Measurements from ENCODE around the gene CERS6.

Gene CERS6

DNA sequence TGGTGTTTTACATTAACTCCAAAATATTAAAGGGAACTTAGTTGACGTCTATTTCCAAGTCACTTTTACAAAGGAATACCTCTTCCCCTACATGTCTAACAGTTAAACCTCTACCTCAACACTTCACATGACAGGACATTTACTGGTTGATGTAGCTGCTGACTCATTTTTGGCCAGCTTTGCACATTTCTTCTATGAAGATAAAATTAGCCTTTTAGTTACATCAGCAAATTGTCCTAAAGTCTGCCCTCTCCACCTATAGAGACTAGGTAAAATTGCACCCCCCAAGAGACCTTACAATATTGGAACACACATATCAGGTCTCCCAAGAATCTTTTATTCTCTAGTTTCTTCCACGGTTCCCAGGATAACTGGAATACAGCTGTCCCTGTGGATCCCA, 10.1 kb upstream of the CERS6 start:
- DNase-seq: no peak

- no peak for DNase-seq
These were observed 7.1 kb upstream of the CERS6 start for GRCh38 chr2:168448980-168449379.

DNA sequence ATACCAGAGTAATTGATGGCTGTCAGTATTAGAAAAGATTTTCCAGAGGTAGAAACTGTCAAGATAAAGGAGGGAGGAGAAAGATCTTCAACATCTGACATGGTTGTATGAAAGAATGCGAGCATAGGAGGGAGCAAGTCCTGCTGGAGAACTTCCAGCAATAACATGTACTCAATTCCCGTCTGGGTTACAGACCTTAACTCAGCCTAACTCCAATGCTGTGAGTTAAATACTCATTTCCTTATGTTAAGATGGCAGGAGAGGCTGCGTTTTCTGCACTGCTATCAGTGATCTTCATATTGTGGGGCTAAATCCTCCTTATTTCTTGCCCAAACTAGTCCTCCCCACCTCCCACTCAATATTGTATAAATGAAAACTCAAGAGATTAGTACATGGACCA, 6.7 kb upstream of the CERS6 start:
- no peak for DNase-seq

- no peak for DNase-seq
These were observed 5.9 kb upstream of the CERS6 start for GRCh38 chr2:168450171-168450570.

GRCh38 chr2:168450732-168451131, 5.3 kb upstream of the CERS6 start:
- DNase-seq: no peak

DNA sequence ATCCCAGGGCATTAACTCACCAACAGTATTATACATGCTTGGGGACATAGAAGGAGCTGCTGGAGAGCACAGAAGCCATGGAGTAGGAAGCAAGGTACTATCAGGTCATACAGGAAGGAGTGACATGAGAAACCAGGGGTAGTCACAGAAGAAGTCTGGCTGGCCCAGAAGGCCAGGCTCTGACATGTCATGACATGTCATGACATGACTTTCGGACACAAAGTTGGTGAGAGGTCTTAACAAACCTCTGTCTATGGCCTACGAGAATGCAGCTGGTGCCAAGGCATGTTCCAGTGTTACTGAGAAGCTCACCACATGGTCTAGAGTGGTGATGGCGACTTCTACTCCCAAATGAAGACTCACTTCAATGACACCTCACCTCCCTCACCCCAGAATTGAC, 3.3 kb upstream of the CERS6 start:
- DNase-seq: no peak

- DNase-seq: no peak
These were observed 2.7 kb upstream of the CERS6 start for GRCh38 chr2:168453404-168453803.

DNA sequence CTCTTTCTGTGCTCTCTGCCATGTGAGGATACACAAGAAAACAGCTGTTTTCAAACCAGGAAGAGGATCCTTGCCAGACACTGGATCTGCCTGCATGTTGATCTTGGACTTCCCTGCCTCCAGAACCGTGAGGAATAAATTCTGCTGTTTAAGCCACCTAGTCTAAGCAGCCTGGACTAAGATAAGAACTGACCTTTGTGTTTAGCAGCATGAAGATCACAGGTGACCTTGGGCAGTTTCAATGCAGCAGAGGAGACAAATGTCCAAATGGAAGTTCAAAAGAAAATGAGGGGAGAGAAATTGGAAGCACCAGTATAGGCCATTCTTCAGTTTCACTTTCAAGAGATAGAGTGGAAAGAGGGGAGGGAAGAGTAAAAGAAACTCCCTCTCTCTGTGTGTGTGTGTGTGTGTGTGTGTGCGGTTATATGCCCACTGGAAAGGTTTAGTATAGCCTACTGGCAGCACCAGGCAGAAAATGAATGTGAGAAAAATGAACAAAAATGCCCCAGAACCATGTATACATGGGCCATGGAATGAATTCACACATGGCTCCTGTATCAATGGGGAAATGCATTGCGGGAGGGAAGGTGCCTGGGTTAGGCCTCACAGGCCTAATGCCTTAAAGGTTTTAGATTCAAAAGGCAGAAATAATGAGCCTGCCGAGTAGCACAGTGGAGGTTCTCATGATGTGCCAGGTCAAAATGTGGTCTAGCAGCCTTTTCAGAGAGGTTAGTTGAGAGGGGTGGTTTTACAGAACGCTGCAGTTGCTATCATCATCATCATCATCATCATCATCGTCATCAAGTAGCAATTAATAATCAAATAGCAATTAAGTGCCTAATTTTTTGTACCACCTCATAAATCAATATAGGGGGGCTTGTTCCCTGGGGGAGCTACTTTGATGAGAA, 1.1 kb upstream of the CERS6 start:
- no peak for DNase-seq

- peak; percentile 63 for DNase-seq
These were observed 583 bp downstream of the CERS6 start for GRCh38 chr2:168456521-168457189.

DNA sequence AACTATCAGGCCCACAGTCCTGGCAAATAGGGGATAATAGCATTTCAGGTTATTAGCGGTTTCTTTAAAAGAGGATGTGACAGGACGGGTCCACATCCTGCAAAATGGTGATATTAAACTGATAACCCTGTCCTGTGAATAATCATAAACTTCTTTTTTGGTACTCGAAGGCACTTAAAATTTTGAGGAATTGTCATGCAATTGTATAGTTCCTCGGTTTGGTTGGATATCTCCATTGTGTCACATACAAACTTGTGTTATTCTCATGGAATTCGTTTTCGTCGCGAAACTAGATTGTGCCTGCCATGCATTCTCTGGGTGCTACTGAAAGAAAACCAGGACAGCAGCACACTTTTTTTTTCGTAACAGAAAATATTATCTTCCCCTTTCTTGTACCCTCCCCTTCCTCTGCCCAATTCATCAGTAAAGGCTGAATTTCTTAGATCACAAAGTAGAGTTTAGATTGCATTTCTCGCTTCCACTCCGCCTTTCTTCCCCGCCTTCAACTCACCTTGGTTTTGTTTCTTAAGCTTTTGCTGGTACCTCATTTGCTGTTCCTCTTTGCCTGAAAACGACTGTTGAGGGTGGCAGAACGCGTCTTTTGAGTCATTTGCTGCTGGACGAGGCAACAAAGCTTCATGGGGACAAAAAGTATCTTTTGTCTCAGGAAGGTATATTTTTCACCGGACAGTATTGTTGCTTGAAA, 1.3 kb downstream of the CERS6 start:
- DNase-seq: peak; percentile 50

DNA sequence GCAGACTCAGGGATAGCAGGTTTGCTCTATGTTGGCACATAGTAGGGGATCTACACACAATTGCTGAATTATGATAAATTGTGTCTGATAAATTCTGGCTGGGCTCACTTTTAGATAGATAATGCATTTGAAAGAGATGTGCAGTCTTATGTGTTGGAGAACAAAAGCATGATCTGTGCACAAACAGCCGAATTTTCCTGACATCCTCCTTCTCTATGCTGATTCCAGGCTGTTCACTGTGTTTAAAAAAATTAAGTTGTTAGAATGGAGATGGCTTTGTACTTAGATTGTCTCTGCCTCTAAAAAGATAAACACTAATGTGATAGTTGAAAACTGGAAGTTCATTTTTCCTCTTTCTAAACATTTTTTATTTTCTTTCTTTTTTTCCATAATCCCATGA, 2.1 kb downstream of the CERS6 start:
- peak; percentile 16 for DNase-seq

- no peak for DNase-seq
These were observed 3.2 kb downstream of the CERS6 start for GRCh38 chr2:168459256-168459655.

DNA sequence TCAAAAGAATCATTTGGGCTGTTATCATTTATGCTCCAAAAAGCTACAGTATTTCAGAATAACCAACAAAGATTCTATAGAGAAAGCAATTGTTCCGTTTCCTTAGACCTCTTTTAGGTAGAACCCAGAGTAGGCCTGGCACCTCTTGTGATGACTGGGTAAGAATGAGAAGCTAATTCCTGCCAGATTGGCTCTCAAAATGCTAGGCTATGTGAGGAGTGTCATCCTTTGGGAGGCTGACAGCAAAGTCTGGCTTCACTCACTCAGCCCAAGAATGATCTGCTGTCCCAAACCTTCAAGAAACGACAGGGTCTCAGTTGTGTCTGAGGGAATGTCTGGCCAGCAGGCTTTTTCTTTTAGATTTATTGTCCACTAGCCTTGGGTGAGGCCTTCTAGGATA, 4.5 kb downstream of the CERS6 start:
- no peak for DNase-seq

- no peak for DNase-seq
These were observed 5.3 kb downstream of the CERS6 start for GRCh38 chr2:168461178-168461941.

DNA sequence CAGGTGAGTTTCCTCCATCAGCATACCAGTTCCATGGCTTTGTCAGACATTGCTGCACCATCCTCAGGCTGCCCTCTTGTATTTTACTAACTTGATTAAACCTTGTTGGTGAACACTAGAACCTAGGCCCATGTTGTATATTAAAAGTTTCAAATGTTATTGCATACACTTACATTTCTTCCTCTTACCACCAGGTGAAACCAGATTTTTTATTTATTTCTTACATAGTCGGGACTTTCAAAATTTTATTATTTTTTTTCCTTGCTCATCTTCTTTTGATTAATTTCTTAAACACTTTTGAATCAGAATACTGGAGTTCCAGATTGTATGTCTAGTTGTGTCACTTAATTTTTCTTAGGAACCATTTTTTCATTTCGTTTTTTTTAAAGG, 5.9 kb downstream of the CERS6 start:
- DNase-seq: no peak

DNA sequence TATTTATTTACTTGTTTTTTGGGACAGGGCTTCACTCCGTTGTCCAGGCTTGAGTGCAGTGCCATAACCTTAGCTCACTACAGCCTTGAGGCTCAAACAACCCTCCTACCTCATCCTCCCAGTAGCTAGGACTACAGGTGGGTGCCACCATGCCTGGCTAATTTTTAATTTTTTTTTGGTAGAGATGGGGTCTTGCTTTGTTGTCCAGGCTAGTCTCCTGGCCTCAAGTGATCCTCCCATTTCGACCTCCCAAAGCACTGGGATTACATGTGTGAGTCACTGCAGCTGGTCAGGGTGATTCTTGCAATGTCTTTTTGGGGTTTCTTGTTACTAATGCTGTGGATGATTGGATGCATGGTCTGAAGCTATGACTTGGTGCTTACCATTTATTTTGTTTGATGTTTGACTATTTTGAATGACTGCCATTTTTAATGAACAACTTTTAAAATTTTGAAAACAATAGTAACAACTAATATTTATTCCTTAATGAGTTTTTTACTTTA, 6.5 kb downstream of the CERS6 start:
- no peak for DNase-seq

DNA sequence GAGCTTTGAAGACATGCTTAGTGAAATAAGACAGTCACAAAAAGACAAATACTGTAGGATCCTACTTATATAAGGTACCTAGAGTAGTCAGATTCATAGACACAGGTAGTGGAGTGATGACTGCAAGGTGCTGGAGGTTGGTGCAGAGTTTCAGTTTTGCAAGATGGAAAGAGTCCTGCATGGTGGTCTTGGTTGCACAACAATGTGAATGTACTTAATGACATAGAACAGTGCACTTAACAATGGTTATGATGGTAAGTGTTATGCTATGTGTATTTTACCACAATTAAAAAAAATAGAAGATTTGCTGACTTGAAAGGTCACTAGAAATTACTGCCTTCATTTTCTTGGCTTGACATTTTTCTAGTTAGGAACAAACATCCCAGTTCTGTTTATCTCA, 9.5 kb downstream of the CERS6 start:
- DNase-seq: no peak

- DNase-seq: no peak
These were observed 10.2 kb downstream of the CERS6 start for GRCh38 chr2:168466190-168466737.

DNA sequence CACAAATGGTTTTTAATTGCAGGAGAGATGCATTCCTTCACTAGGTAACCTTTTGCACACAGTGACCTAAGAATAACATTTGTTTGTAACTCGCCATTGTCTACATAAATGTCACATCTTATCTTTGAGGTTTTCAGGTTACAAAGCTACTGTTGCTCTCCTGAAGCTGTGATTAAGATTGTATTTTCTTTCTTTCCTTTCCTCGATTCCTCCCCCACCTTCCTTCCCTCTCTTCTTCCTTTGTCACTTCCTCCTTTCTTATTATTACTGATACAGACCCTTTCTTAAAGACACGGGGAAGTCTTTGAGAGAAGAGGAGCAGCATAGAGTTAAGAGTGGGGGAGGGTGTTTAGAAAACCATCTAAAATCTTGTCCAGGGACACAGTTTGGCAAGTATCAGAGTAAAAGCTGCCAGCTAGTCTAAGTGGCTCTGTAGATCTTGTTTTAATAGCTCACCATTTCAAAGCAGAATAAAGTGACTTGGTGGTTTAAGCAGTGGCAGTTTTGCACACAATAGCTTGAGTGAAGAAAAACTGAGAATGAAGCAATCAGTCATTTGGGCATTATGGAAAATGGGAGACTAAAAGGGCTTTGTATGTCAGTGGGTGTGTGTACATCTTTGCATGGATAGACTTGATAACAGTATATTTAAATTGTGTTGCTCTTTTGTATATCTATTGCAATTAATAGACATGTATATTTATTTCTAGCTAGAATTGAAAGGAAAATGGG, 10.9 kb downstream of the CERS6 start:
- peak; percentile 28 for DNase-seq

DNA sequence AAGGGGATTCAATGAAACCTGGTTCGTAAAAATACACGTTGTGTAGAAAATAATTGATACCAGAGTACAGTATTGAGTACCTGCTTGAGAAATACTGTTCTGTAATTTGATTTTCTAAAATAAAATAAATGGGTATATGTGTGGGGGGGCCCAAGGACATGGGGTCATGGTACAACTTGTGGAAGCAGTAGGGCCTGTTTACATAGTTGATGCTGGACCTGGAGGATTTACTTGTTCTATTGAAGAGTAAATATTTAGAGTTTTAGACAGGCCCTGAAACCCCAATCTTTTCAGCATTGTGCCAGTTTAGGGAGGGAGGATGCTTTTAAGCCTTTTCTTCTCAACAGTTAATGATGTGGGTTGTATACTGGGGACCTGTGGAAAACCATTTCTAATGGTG, 11.7 kb downstream of the CERS6 start:
- DNase-seq: no peak

DNA sequence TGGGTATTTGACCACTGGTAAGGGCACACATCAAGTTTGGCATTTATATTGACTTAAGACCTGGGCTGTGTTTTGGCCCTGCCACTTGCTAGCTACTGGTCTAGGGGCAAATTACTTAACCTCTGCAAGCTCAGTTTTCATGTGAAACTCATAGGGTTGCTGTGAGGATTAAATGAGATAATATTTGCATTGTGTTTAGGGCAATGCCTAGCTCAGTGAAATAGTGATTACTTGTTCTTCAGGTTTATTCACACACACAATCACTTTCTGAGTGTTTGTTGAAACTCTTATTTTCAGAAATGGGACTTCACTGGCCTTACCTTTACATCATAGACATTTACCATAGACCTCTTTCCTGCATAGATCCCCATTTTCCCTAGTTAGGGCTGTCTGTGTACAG, 12.3 kb downstream of the CERS6 start:
- DNase-seq: peak; percentile 34

Measured in hematopoietic multipotent progenitor cell treated with erythropoietin and hydrocortisone succinate and interleukin-3 and kit ligand, for 6 days (in vitro differentiated cells).